NCI-H1417 (cell line): ENCODE measurements around the gene CHST11.
A peak's percentile ranks its signal among the peaks of the same experiment; 100 is the strongest.
"Not testable (repeated sequence)": the region's sequence is repeated elsewhere in the genome, so short reads cannot be mapped to it uniquely, and the experiment has no call there.

ENCODE experiments used
- DNase-seq, 3 experiments: peaks; one replicate each; lab custom pipeline; 2025; lab: John Stamatoyannopoulos, UW

CHST11 gene

GRCh38 chr12:104526751-104527150 is 70.0 kb downstream of the CHST11 start:
- no peak for DNase-seq

GRCh38 chr12:104527653-104528052 is 70.9 kb downstream of the CHST11 start:
- DNase-seq: not testable (repeated sequence)

GRCh38 chr12:104529130-104529874 is 72.6 kb downstream of the CHST11 start:
- DNase-seq: no peak

GRCh38 chr12:104532636-104533035 is 75.9 kb downstream of the CHST11 start:
- DNase-seq: no peak

- DNase-seq: no peak
Measured at GRCh38 chr12:104533134-104533533, 76.4 kb downstream of the CHST11 start.

GRCh38 chr12:104534162-104534856 is 77.6 kb downstream of the CHST11 start:
- no peak for DNase-seq

- DNase-seq: no peak
Measured at GRCh38 chr12:104534857-104535248, 78.1 kb downstream of the CHST11 start.

GRCh38 chr12:104535369-104535768 is 78.6 kb downstream of the CHST11 start:
- no peak for DNase-seq

GRCh38 chr12:104536841-104537240 is 80.1 kb downstream of the CHST11 start:
- DNase-seq: peak in 1 of 3 experiments; percentile 58

- DNase-seq: no peak
Measured at GRCh38 chr12:104538056-104538455, 81.3 kb downstream of the CHST11 start.

GRCh38 chr12:104538891-104539462 is 82.2 kb downstream of the CHST11 start:
- no peak for DNase-seq

- no peak for DNase-seq
Measured at GRCh38 chr12:104544836-104545235, 88.1 kb downstream of the CHST11 start.

- DNase-seq: no peak
Measured at GRCh38 chr12:104546575-104546974, 89.8 kb downstream of the CHST11 start.

- peak in 1 of 3 experiments; percentile 78 for DNase-seq
Measured at GRCh38 chr12:104547235-104547634, 90.5 kb downstream of the CHST11 start.

GRCh38 chr12:104549815-104550480 is 93.2 kb downstream of the CHST11 start:
- DNase-seq: no peak

GRCh38 chr12:104551313-104551931 is 94.7 kb downstream of the CHST11 start:
- no peak for DNase-seq

GRCh38 chr12:104553421-104553820 is 96.7 kb downstream of the CHST11 start:
- no peak for DNase-seq

- peak; percentile 19 to 96 (median 90) for DNase-seq
Measured at GRCh38 chr12:104555648-104556047, 98.9 kb downstream of the CHST11 start.

- DNase-seq: no peak
Measured at GRCh38 chr12:104557488-104558195, 100.9 kb downstream of the CHST11 start.

GRCh38 chr12:104560881-104561280 is 104.1 kb downstream of the CHST11 start:
- DNase-seq: no peak

GRCh38 chr12:104562763-104563162 is 106.0 kb downstream of the CHST11 start:
- no peak for DNase-seq
